GM21619 (cell line): ENCODE data around the gene PLSCR2.
"Not testable (repeated sequence)": the region's sequence is repeated elsewhere in the genome, so short reads cannot be mapped to it uniquely, and the experiment has no call there.

Experiments
- ATAC-seq: cut with Tn5 transposase; IDR thresholded peaks from one replicate; pipeline ENCODE4 v1.9.1; 2021; ENCODE audit not compliant: unreplicated experiment

Gene PLSCR2

GRCh38 chr3:146421819-146422759 lies 47.3 kb downstream of the PLSCR2 start:
- ATAC-seq = no peak

DNA sequence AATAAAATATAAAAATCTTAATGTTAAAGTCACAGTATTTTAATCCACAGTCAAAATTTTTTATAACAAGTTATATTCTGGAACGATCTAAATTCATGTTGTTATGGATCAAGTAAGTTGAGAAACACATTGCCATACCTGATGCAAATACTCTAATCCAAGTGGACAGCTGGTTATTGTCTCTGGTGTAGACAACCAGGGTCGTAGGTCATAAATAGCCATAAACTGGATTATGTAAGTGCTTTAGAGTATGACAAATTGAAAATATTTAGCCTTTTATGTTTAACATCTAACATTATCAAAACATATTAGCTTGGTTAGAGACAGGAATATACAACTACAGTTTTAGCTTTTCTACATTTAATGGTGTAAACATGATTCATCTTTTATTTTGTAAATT lies 53.0 kb downstream of the PLSCR2 start:
- no peak for ATAC-seq

GRCh38 chr3:146414010-146414409 lies 55.4 kb downstream of the PLSCR2 start:
- no peak for ATAC-seq

GRCh38 chr3:146412711-146413110 lies 56.6 kb downstream of the PLSCR2 start:
- not testable (repeated sequence) for ATAC-seq

GRCh38 chr3:146407956-146408355 lies 61.4 kb downstream of the PLSCR2 start:
- ATAC-seq = no peak

- ATAC-seq = no peak
These were observed 64.9 kb downstream of the PLSCR2 start for GRCh38 chr3:146404436-146404835.

DNA sequence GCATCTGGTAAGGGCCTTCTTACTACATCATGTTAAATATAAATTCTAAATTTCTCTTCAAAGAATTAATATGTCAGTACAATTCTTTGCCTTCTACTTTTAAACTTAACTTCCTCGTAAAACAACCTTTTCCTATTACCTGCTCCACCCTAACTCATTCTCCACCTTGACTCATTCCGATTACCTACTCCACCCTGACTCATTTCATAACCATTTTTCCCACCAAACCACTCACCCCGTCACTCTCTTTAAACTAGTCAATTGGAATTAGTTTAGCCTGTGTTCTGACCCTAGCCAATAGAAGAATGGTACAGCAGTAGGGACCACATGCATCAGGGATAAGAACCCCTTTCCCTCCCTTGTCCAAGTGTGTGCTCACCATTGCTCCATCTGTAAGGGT lies 65.6 kb downstream of the PLSCR2 start:
- no peak for ATAC-seq

DNA sequence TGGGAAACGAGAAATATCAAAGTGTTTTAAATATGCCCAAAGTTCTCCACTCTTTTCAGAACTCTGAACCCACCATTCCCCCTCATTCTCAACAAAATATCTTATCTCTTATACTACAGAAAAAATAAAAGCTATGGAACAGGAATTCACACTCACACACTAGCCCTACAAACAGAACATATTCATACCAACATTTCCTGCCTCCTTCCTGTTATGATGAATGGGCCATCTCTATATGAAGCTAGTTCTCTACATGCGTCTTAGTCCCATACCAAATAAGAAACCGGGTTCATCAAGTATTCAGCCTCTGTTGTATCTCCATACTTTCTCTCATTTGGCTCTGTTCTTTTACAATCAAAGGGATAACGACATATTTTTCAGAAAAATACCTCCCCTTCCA lies 72.6 kb downstream of the PLSCR2 start:
- ATAC-seq = no peak

- ATAC-seq = no peak
These were observed 74.2 kb downstream of the PLSCR2 start for GRCh38 chr3:146395164-146395563.

- no peak for ATAC-seq
These were observed 78.4 kb downstream of the PLSCR2 start for GRCh38 chr3:146390957-146391356.

- no peak for ATAC-seq
These were observed 79.2 kb downstream of the PLSCR2 start for GRCh38 chr3:146390006-146390772.

GRCh38 chr3:146387566-146387965 lies 81.8 kb downstream of the PLSCR2 start:
- no peak for ATAC-seq

GRCh38 chr3:146386936-146387335 lies 82.4 kb downstream of the PLSCR2 start:
- no peak for ATAC-seq

GRCh38 chr3:146384786-146385185 lies 84.6 kb downstream of the PLSCR2 start:
- no peak for ATAC-seq
